ENCODE data around the gene FBXO28.
"Not testable (repeated sequence)": the region's sequence is repeated elsewhere in the genome, so short reads cannot be mapped to it uniquely, and the experiment has no call there.

Gene FBXO28, protein sequence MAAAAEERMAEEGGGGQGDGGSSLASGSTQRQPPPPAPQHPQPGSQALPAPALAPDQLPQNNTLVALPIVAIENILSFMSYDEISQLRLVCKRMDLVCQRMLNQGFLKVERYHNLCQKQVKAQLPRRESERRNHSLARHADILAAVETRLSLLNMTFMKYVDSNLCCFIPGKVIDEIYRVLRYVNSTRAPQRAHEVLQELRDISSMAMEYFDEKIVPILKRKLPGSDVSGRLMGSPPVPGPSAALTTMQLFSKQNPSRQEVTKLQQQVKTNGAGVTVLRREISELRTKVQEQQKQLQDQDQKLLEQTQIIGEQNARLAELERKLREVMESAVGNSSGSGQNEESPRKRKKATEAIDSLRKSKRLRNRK

DNA sequence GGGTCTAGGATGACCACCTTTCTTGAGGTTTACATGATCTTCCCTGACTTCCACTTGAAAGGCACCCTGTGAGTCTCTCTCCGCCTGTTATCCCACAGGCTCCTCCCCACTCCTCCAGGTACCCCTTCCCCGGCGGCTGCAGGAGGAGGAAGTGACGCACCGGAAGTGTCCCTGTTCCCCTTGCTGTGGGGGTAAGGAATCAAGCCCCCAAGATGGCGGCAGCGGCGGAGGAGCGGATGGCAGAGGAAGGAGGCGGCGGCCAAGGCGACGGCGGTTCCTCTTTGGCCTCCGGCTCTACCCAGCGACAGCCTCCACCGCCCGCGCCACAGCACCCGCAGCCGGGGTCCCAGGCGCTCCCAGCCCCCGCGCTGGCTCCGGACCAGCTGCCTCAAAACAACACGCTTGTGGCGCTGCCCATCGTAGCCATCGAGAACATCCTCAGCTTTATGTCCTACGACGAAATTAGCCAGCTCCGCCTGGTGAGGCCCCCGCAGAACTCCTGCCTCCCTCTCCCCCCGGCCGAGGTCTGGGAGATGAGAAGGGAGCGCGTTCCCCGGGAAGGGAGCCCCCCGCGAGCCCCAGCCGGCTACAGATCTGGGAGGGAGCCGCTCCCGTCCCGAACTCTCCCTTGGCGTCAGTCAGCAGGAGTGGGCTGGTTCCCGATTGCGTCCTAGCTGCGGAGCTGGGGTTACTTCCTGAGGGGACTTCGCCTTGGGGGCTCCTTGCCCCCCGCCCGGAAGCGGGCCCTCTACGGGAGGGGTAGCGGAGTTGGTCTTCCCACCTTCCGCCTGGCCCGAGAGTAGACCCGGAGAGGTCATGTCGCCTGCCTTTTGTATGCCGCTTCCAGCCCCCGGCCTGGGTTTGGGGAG is at the start of gene FBXO28:
FBXO28 (plus strand) TSS at position 194 of the 869 bp plus-strand sequence; CDS start at position 213, 19 bp downstream.
- DNase-seq (ENCODE audit: low read depth), result peak; percentile 91

DNA sequence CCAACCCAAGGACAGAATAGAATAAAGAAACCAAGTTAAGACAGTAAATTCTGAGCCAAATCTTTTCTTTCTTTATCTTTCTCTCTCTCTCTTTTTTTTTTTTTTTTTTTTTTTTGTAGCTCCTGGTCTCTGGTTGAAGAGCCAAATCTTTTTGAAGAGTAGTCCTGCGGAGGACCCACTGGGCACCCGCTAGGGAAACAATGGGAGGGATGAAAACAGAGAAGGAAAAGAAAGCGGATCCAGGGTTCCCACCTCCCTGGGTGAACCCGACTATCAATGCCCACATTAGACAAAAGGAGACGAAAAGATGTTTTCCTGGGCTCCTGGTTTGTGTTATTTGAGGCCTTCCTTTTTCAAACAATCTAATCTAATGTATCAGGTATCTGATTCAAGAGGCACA is 49.8 kb upstream of the FBXO28 start:
- no peak for DNase-seq (ENCODE audit: low read depth)

DNA sequence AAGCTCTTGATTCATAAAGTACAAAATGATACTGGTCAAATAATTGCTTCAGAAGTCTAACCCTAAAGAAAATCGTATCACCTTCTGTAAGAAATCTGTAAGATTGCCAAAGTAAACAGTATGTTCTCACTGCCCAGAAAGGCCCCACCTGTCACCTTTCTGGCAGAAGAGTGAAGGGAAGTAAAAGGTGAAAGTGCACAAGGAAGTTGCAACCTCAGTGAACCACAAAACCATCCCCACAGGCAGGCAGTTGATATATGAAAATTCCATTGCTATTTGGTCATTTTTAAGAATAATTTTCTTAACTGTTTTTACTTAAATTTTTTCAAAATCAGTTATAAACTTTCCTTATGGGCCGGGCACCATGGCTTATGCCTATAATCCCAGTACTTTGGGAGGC is 48.5 kb upstream of the FBXO28 start:
- no peak for DNase-seq (ENCODE audit: low read depth)

DNA sequence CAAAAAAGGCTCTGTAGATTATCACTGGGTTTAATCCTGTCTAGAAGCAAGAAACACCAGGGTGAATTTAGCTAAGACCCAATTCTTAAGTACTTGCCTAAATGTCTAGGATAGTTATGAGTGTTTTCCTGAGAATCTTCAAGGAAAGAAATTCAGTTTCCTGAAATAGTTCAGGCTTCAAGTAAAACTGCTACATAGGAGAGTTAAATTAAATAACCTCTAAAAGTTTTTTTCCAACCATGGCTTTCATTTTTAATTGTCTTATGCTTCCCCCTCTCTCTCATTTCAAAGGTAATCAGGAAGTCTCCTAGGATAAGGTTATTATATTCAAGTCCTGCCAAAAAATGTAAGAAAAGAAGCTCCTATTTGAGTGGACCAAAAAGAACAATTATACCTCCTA is 46.7 kb upstream of the FBXO28 start:
- DNase-seq (ENCODE audit: low read depth), result no peak

DNA sequence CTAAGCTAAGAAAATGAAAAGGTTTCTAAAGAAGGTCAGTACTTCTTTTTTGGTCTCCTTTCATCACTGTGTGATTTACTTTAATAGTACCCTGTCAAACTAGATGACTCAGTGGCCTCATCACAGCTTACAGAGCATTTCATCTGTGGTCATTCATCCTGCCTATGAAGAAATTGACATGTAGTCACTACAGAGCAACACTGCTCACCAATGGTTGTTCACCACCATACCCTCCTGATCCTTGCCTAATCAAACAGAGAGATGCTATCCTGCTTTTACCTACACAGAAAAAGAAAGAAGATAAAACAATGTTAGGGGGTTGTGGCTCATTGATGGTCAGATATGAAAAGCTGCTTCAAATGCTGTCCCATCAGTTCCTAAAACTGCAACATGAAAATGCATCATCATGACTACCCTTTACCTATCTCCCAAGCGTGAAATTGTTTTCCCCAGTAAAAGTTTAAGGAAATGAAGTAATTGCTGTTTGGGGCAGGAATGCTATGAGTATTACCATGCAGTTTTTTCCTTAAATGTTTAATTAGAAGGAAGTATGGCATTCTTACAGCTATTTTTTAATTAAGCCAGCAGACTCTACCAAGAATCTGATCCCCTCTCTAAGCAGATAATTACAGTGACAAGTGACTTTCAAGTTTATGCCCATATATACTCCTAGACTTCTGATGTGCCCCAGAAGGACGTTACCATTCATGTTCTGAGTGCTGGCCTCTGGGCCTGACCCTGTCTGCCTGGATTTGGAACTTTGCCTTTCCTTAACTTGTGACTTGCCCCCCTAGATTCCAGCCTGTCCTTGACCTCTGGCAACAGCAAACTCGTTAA is 46.1 kb upstream of the FBXO28 start:
- DNase-seq (ENCODE audit: low read depth), result peak; percentile 21

DNA sequence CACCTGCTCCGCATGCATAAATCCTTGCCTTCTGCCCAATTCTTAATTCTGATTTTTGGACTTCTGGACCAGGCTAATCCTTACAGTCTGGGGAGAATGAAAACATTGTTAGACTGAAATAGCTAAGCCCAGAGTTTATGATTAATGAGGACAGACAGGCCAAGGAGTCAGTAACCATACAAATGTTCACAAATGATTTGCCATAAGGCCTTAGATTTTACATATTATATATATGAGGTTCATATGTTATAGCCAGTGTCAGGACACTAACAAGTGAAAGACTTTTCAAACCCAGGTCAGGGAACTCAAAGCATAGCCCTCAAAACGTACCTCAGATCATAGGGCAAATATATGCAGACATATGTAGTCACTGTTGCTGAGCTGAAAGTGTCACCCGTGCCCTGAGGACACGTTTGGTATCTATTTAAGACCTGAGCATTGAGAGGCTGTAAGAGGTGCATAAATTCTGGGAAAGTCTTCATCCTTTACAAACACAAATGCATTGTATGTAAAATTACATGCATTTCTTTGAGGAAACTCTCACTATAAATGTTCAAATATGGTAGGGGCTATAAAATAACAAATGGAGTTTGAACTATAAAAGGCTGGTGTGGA is 45.3 kb upstream of the FBXO28 start:
- DNase-seq (ENCODE audit: low read depth), result no peak

DNA sequence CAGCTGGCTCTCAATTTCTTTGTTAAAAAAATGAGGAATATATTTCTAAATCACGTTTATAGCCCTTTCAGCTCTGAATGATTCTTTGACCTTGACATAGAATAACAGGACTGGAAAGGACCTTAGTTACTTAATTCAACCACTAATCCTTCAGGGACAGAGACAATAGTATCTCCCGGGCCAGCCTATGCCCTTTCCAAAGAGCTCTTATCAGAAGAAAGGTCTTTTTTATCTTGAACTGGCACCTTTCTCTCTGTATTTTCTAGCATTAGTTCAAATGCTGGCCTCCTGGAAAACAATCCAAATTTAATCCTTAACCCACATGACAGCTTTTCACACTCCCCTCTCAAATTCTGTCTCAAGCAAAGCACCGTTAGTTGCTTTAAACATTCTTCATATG is 44.8 kb upstream of the FBXO28 start:
- no peak for DNase-seq (ENCODE audit: low read depth)

DNA sequence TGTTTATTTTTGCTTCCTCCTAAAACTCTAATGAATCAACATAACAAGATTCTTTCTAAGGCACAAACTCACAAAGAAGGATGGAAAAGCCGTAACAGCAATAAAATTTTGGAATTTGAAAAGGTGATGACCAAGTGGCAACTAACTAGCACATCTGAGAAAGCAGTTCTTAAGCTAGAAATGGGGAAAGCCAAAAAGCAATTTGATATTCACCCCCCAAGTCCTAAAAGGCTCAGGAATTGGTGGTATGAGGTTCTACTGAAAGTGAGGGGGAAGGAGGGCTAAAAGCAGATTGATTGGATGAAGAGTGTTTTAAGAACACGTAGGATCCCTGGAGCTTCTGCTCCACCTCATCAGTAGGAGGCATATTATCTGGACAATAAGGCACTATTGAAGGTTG is 43.4 kb upstream of the FBXO28 start:
- no peak for DNase-seq (ENCODE audit: low read depth)

DNA sequence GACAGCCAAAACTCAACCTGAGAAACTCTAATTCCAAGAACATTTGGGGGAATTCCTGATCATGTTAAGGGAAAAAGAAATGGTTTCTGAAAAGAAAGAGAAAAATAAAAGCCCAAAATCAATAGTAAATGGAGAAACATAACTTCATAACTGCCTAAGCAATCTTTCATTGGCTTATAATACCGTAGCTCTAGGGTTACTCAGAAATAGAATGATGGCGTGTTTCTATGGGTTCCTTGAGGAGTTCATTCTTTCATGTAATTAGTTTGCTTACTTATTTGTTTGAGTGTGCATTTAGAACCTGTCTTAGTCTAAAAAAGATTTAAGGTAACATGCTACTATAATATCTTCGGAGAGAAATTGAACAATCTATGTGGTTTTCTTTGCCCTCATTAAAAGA is 37.5 kb upstream of the FBXO28 start:
- no peak for DNase-seq (ENCODE audit: low read depth)

DNA sequence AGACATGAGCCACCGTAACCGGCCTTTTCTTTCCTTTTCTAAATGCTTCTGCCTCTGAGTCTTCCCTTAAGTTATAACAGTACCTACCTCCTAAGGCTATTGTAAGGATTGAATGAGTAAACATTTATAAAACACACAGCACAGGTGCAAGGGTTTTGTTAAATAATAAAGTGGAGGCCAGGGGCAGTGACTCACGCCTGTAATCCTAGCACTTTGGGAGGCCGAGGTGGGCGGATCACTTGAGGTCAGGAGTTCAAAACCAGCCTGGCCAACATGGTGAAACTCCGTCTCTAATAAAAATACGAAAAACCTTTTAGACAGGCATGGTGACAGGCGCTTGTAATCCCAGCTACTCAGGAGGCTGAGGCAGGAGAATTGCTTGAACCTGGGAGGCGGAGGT is 34.3 kb upstream of the FBXO28 start:
- DNase-seq (ENCODE audit: low read depth), result not testable (repeated sequence)

DNA sequence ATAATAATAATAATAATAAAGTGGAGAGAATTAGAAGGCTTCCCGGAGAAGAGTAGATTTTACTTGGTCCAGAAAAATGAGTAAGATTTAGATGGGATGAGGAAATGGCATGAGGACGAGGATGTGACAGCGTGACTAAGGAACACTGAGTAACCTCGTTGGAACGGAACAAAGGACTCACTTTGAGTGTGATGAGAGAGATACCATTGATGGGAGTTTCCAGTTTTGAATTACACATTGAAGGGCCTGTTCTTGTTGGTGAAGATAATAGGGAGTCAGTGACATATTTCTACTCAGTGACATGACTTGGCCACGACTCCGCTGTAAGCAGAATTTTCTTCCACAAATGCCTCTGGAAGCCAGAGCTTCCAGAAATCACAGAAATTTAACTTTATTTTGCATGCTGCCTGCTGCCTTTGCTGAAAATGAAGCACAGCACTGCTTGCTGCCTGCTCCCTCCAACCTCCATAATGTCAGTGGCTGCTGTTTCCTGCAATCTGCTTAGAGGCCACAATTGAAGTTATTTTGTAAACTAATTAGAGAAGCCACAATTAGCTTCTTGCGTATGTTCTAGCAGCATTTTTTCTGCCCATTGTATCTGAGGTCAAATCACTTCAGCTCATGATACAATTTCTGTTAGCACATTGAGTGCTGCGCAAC is 33.7 kb upstream of the FBXO28 start:
- peak; percentile 32 for DNase-seq (ENCODE audit: low read depth)

DNA sequence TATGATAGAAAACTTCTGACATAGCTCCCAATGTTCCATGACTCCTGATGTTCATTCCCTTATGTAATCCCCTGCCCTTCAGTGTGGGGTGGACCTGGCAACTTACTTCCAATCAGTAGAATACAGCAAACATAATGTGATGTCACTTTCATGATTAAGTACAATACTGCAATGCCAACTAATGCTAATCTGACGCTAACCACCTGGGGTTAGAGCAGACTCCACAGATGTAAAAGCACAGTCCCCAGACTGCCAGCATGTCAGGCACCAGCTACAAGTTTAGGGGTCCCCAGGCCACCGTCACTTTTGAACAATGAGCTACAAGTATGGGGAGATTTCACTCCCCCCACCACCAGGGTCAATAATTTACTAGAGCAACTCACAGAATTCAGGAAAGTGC is 32.3 kb upstream of the FBXO28 start:
- DNase-seq (ENCODE audit: low read depth), result no peak

DNA sequence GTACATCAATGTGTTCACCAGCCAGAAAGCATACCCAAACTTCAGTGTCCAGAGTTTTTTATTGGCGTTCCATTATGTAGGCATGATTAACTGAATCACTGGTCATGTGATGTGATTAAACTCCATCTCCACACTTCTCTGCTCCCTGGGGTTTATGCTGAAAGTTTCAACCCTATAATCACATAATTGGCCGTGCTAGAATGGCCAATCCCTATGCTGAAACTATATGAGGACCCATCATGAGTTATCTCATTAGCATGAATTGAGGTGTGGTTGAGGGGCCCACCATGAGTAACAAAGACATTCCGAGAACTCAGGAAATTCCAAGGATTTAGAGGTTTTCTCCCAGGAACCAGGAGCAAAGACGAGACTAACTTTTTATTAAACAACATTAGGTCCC is 31.8 kb upstream of the FBXO28 start:
- no peak for DNase-seq (ENCODE audit: low read depth)

DNA sequence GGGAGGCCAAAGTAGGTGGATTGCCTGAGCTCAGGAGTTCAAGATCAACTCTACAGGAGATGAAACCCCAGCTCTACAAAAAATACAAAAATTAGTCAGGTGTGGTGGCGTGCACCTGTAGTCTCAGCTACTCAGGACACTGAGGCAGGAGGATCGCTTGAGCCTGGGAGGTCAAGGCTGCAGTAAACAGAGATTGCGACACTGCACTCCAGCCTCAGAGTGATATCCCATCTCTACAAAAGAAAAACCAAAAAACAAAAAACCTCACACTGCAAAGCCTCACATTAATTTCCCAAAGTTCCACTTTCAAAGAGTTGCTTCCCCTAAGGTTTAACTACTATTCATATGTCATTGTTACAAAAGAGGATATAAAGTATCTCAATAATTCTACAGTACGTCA is 29.0 kb upstream of the FBXO28 start:
- no peak for DNase-seq (ENCODE audit: low read depth)

DNA sequence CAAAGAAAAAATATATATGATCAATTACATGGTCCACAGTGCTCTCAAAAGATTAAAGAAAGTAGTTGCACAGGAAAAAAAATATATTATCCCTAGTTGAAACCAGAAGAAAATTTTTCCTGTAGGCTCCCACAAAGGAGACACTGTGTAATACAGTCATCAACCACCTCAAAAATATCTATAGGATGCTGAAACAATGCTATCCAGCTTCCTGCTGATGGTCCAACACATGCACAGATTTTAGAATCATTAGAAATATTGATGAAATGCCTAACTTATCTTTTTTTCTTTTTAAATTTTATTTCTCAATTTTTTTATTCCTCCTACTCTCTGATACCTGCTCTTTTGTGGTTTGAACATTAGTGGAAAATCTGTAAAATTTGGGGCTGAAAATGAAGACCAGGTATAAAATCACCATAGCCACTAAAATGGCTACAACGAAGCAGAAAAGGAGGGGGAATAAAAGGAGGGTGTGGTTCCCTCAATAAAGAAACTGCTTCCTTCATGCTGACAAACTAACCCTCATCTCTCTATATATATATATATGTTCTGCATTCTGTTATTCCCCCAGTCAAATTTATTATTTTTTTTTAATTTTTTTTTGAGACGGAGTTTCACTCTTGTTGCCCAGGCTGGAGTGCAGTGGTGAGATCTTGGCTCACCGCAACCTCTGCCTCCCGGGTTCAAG is 28.3 kb upstream of the FBXO28 start:
- no peak for DNase-seq (ENCODE audit: low read depth)

DNA sequence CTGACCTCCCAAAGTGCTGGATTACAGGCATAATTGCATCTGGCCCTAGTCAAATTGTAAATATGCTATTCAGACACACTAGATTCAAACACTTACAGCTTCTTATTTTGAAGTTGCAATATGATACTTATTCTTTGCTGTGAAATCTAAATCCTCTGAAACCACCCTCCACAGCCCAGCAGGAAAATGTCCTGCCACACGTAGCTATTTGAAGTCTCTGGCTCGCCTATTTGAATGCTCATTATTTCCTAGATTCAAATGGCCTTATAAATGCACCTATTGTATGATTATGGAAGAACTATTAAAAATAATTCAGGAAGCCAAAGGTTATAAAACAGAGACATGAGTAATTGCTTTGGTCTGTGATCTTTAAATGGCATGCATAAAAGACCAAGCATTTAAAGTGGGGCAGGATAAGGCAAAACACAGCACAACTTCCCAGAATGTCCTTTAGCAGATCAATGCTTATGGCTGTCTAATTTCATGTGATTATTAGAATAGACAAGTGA is 26.6 kb upstream of the FBXO28 start:
- DNase-seq (ENCODE audit: low read depth), result no peak

DNA sequence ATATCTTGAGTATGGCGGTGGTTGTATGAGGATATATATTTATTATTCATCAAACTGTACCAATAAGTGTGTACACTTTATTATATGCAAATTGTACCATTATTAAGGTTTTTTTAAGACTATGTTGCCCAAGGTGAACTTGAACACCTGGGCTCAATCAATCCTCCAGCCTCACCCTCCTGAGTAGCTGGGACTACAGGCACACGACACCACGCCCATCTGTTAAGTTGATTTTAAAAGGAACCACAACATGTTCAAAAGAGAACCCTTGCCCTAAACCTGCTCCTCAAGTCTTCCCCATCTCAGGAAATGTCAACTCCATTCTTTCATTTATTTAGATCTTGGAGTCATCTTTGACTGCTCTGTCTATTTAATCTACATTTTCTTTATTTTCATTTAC is 24.3 kb upstream of the FBXO28 start:
- DNase-seq (ENCODE audit: low read depth), result no peak

DNA sequence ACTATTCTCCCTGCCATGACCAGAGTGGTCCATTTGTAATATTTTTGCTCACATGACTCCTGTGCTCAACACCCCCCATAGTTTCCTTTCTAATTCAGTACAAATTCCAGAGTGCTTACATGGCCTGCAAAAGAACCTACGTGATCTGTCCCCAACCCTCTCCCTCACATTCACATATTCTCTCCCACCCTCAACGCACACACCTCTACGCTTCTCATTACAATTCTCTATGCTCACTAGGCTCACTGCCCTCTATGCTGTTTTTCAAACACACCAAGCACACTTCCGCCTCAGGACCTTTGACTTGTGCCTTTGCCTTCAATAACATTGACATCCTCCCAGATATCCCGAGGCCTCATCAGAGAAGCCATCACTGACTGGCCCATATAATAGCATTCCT is 23.8 kb upstream of the FBXO28 start:
- no peak for DNase-seq (ENCODE audit: low read depth)

DNA sequence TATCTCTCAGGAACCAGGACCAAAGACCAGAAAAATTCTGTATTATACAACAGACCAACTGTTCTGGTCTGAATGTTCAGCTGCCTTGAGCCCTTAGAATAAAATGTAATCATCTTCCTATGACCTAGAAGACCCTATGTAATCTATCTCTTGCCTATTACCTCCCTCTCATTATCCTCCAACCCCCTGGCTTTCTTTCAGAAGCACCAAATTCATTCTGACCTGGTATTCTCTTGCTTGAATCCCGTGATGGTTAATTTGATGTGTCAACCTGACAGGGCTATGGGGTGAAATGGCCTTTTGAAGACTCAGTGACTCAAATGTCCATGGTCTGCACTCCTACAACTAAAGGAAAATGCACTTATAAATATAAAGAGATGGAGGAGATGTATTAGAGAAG is 21.8 kb upstream of the FBXO28 start:
- DNase-seq (ENCODE audit: low read depth), result no peak

DNA sequence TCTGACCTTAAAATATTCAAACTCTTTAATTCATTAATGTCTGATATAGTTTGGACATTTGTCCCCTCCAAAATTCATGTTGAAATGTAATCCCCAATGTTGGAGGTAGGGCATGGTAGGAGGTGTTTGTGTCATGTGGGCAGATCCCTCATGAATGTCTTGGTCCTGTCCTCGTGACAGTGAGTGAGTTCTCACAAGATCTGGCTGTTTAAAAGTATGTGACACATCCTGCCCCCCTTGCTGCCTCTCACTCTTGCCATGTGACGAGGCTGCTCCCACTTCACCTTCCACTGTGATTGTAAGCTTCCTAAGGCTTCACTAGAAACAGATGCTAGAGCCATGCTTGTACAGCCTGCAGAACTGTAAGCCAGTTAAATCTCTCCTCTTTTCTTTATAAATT is 21.3 kb upstream of the FBXO28 start:
- DNase-seq (ENCODE audit: low read depth), result no peak

DNA sequence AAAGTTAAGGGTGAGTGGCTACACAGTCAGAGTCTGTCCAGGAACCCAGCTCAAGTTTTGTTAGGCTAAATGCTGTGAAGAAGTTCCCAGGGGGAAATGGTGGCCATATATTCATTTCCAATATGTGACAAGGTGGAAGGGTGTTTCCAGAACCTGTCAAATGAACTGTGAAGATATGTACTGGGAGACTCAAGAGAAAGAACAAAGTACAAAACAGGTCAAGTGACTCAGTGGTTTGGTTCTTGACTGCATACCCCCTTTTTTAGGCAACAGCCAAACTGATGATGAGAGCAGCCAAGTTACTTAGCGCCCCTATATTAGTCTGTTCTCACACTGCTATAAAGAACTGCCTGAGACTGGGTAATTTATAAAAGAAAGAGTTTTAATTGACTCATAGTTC is 18.6 kb upstream of the FBXO28 start:
- no peak for DNase-seq (ENCODE audit: low read depth)
